Endothelial cell of umbilical vein (primary cell): ENCODE measurements around the gene PDE11A. TPM values are rescaled to one million over a fixed set of nuclear protein-coding genes. Genes with fewer than 3 reads are reported as not detected.

Source experiments
- BruUV-seq: library from RNA; stranded (reverse); fragments of 400-500 nt; replicated peaks from 2 replicates; lab custom pipeline; 2021; lab: Mats Ljungman, UMichigan
- CTCF ChIA-PET: fragments of 300-600, 350-600 bp; sonication (Branson Sonifier 250); formaldehyde crosslinking; loops from one replicate; lab custom pipeline; 2021; ENCODE audit warnings: antibody characterized with exemption, inconsistent platforms; lab: Charles Lee
- POLR2A ChIA-PET: fragments of 300-600, 350-600 bp; sonication (Branson Sonifier 250); formaldehyde crosslinking; loops from one replicate; lab custom pipeline; 2021; ENCODE audit warnings: antibody characterized with exemption, inconsistent platforms; lab: Charles Lee
- DNase-seq: peaks from one replicate; pipeline ENCODE4 v3.0.0-alpha.2; 2011; ENCODE audit warnings: low read depth, low spot score
- FAIRE-seq: peaks from 2 replicates; lab custom pipeline; 2011; peaks lifted over from hg19 to GRCh38; lab: Jason Lieb, UNC
- H2AFZ ChIP-seq: 2 replicates; pipeline ENCODE4 v1.6.0; 2012; ENCODE audit warnings: low read depth, low read length, control low read depth, inconsistent platforms
- H3K27ac ChIP-seq: 2 replicates; pipeline ENCODE4 v1.5.1; 2011; ENCODE audit warnings: low read depth, mild to moderate bottlenecking, control low read depth, low read length, moderate library complexity; ENCODE audit not compliant: insufficient read depth
- H3K27me3 ChIP-seq, 2 experiments: 2 replicates each; pipeline versions ENCODE4 v1.6.0 to v1.6.1; 2011; ENCODE audit warnings: low read length in 2 of 2, mixed read lengths in 1 of 2; ENCODE audit not compliant: control insufficient read depth in 2 of 2, insufficient read depth in 2 of 2
- H3K36me3 ChIP-seq, 2 experiments: 2 replicates in 1 of 2; 3 replicates in 1 of 2; pipeline ENCODE4 v1.5.1; 2011; ENCODE audit warnings: low read length in 2 of 2, mild to moderate bottlenecking in 1 of 2, moderate library complexity in 1 of 2; ENCODE audit not compliant: control insufficient read depth in 2 of 2, insufficient read depth in 2 of 2; ENCODE audit errors: extremely low read depth in 1 of 2
- H3K4me1 ChIP-seq: 3 replicates; pipeline ENCODE4 v1.5.1; 2011; ENCODE audit warnings: mild to moderate bottlenecking, low read length; ENCODE audit not compliant: control insufficient read depth, insufficient read depth; ENCODE audit errors: extremely low read depth
- H3K4me2 ChIP-seq: 2 replicates; pipeline ENCODE4 v1.6.1; 2011; ENCODE audit warnings: low read length, control low read depth, mixed read lengths; ENCODE audit not compliant: insufficient read depth
- H3K4me3 ChIP-seq, 3 experiments: fragments of 200-600 bp in 1 of 3; sonication (generic), shearing (Covaris generic) in 1 of 3; replicated peaks in 1 of 3; 2 replicates each; pipeline ENCODE4 v1.5.1; 2011 to 2016; ENCODE audit warnings: control low read depth in 3 of 3, low read length in 3 of 3, mild to moderate bottlenecking in 2 of 3, inconsistent platforms in 1 of 3, low read depth in 1 of 3, moderate library complexity in 1 of 3; ENCODE audit not compliant: insufficient read depth in 1 of 3
- H3K79me2 ChIP-seq: 2 replicates; pipeline ENCODE4 v1.6.0; 2012; ENCODE audit warnings: low read length, inconsistent platforms; ENCODE audit not compliant: control insufficient read depth, insufficient read depth
- H3K9ac ChIP-seq: replicated peaks from 2 replicates; pipeline ENCODE3; 2011; ENCODE audit warnings: low read length, control low read depth; ENCODE audit not compliant: insufficient read depth; ENCODE audit errors: extremely low read depth
- H3K9me1 ChIP-seq: replicated peaks from 3 replicates; pipeline ENCODE4 v1.6.0; 2011; ENCODE audit warnings: mild to moderate bottlenecking, low read length; ENCODE audit not compliant: control insufficient read depth, insufficient read depth; ENCODE audit errors: extremely low read depth
- H3K9me3 ChIP-seq: replicated peaks from 2 replicates; pipeline ENCODE4 v1.5.1; 2012; ENCODE audit warnings: low read length, inconsistent platforms; ENCODE audit not compliant: control insufficient read depth, insufficient read depth
- H4K20me1 ChIP-seq: replicated peaks from 2 replicates; pipeline ENCODE3; 2011; ENCODE audit warnings: mild to moderate bottlenecking, low read length; ENCODE audit not compliant: control insufficient read depth, insufficient read depth; ENCODE audit errors: extremely low read depth
- EZH2 ChIP-seq: IDR thresholded peaks from 2 replicates; pipeline ENCODE4 v1.6.1; 2012; ENCODE audit warnings: borderline replicate concordance, low read depth, mild to moderate bottlenecking, moderate library complexity, low read length, inconsistent platforms; ENCODE audit not compliant: severe bottlenecking
- FOS ChIP-seq: IDR thresholded peaks from 2 replicates; pipeline ENCODE4 v1.6.1; 2011; ENCODE audit warnings: mild to moderate bottlenecking, low read length, moderate library complexity, borderline replicate concordance; ENCODE audit not compliant: insufficient read depth
- GATA2 ChIP-seq: IDR thresholded peaks from 2 replicates; pipeline ENCODE4 v1.7.0; 2011; ENCODE audit warnings: low read depth, mild to moderate bottlenecking, moderate library complexity, mixed read lengths, low read length; ENCODE audit not compliant: insufficient read length, insufficient read depth
- JUN ChIP-seq: IDR thresholded peaks from 2 replicates; pipeline ENCODE4 v1.6.1; 2011; ENCODE audit warnings: borderline replicate concordance, low read depth; ENCODE audit not compliant: insufficient read length, insufficient read depth
- MYC ChIP-seq: IDR thresholded peaks from one replicate; pipeline ENCODE4 v1.6.1; 2011; ENCODE audit warnings: mild to moderate bottlenecking, low read depth, low read length
- POLR2A ChIP-seq: IDR thresholded peaks from 2 replicates; pipeline ENCODE4 v1.6.1; 2012; ENCODE audit warnings: low read depth, mild to moderate bottlenecking, control low read depth, low read length
- POLR2AphosphoS5 ChIP-seq: IDR thresholded peaks from 2 replicates; pipeline ENCODE4 v1.6.1; 2012; ENCODE audit warnings: low read depth, mild to moderate bottlenecking, control low read depth, low read length, moderate library complexity; ENCODE audit not compliant: insufficient read depth
- dilution Hi-C: fragments of 300-500 bp; cut with MboI; formaldehyde crosslinking; loops from one replicate; pipeline ENCODE4 v1.15.0; 2019; ENCODE audit warnings: low sequenced_read_pairs; ENCODE audit not compliant: extremely low pct_ligation_motif_present
- intact Hi-C: fragments of 100-400 bp; cut with micrococcal nuclease; formaldehyde crosslinking; loops from one replicate; pipeline ENCODE4 v1.10.0; 2022
- polyA plus RNA-seq, 4 experiments: library from polyadenylated mRNA; depleted of rRNA in 3 of 4; stranded (reverse) in 3 of 4; unstranded in 1 of 4; fragments of >200 nt; gene quantifications; 2 replicates each; pipeline versions ENCODE4 v1.2.1 to v1.2.3, GENCODE V29; 2011 to 2012; ENCODE audit warnings: missing spikeins in 1 of 4
- total RNA-seq: library from RNA; stranded (reverse); gene quantifications from 2 replicates; pipeline ENCODE4 v1.2.3, GENCODE V29; 2021
- TF ChIP-seq, protein P1 (sequence below), 2 donors: IDR thresholded peaks; 1 replicate in 1 of 2; 2 replicates in 1 of 2; pipeline ENCODE4 v1.5.1; 2011; ENCODE audit warnings: low read length in 2 of 2, mild to moderate bottlenecking in 2 of 2, moderate library complexity in 2 of 2, control low read depth in 1 of 2, inconsistent platforms in 1 of 2, low read depth in 1 of 2; ENCODE audit not compliant: insufficient read depth in 1 of 2; ENCODE audit errors: extremely low read depth in 1 of 2
- TF ChIP-seq, protein P2 (sequence below): IDR thresholded peaks from 2 replicates; pipeline ENCODE4 v1.6.1; 2011; ENCODE audit not compliant: insufficient read depth, insufficient read length

Gene PDE11A
- total and polyA plus RNA-seq, 2 donors (not counting 3 experiments of a cell fraction or from before 2014, with no cell fraction given) = 0.07 to 0.51 TPM

DNA sequence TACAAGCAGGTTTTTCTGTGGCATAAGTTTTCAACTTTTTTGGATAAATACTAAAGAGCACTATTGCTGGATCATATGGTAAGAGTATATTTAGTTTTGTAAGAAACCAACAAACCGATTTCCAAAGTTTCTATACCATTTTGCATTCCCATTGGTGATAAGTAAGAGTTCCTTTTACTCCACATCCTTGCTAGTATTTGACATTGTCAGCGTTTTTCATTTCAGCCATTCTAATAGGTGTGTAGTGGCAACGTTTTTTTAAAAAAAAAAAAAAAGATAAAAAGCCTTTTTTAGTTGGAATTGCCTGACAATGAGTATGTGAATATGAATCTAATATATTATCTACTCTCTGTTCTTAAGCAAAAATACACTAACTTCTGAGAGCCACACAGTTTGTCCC, 494.1 kb downstream of the PDE11A start:
- Histone ChIP-seq H4K20me1 (no peaks in the 10 kb centered on the region), H3K9me3 (no peaks in the 10 kb centered on the region), H2AFZ (no peak overlapping the region), H3K4me3 (no peak overlapping the region), H3K4me1 (no peaks in the 10 kb centered on the region), H3K79me2 (no peaks in the 10 kb centered on the region), H3K4me2 (no peak overlapping the region), H3K27ac (no peak overlapping the region), H3K9me1 (no peaks in the 10 kb centered on the region), H3K36me3 (no peaks in the 10 kb centered on the region), H3K9ac (no peak overlapping the region), H3K27me3 (no peaks in the 10 kb centered on the region)
- TF ChIP-seq, protein P1, sequence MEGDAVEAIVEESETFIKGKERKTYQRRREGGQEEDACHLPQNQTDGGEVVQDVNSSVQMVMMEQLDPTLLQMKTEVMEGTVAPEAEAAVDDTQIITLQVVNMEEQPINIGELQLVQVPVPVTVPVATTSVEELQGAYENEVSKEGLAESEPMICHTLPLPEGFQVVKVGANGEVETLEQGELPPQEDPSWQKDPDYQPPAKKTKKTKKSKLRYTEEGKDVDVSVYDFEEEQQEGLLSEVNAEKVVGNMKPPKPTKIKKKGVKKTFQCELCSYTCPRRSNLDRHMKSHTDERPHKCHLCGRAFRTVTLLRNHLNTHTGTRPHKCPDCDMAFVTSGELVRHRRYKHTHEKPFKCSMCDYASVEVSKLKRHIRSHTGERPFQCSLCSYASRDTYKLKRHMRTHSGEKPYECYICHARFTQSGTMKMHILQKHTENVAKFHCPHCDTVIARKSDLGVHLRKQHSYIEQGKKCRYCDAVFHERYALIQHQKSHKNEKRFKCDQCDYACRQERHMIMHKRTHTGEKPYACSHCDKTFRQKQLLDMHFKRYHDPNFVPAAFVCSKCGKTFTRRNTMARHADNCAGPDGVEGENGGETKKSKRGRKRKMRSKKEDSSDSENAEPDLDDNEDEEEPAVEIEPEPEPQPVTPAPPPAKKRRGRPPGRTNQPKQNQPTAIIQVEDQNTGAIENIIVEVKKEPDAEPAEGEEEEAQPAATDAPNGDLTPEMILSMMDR (IDR thresholded peaks at IDR 0.05; ENCODE audit: extremely low read depth in 1 of 2, insufficient read depth in 1 of 2, low read depth in 1 of 2, low read length in 2 of 2) = no peak
- TF ChIP-seq GATA2 = no peak
- TF ChIP-seq POLR2A = no peak
- TF ChIP-seq POLR2AphosphoS5 = no peak
- TF ChIP-seq, protein P2, sequence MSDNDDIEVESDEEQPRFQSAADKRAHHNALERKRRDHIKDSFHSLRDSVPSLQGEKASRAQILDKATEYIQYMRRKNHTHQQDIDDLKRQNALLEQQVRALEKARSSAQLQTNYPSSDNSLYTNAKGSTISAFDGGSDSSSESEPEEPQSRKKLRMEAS = no peak
- TF ChIP-seq FOS = no peak
- no peak for TF ChIP-seq JUN
- no peak for TF ChIP-seq MYC
- TF ChIP-seq EZH2 = no peak
- dilution Hi-C loops (no loop called here), intact Hi-C loops (no loop called here)
- ChIA-PET CTCF (interaction anchor here (1.5 kb wide), 1 partner anchor 88 kb away, joined by 3 read pairs; no protein-coding TSS in a partner anchor), POLR2A (no interaction called here)
- FAIRE-seq (no peak), DNase-seq (no peak)
- BruUV-seq = no TSS peak
